A172 (cell line): ENCODE measurements around the gene MAN1B1. TPM values are rescaled to one million over a fixed set of nuclear protein-coding genes. Genes with fewer than 3 reads are reported as not detected.
A peak's percentile ranks its signal among the peaks of the same experiment; 100 is the strongest.
"Not testable (repeated sequence)": the region's sequence is repeated elsewhere in the genome, so short reads cannot be mapped to it uniquely, and the experiment has no call there.

Experiments
- DNase-seq: peaks from one replicate; pipeline ENCODE4 v3.0.0-alpha.2; 2015; ENCODE audit warnings: low spot score
- total RNA-seq: library from RNA; depleted of rRNA; stranded (reverse); fragments of >200 nt; shearing (Covaris generic); gene quantifications from 2 replicates; pipeline ENCODE4 v1.2.3, GENCODE V29; 2014

The MAN1B1 gene
- total RNA-seq, 1 experiment from 2014 or later = 196 TPM

DNA sequence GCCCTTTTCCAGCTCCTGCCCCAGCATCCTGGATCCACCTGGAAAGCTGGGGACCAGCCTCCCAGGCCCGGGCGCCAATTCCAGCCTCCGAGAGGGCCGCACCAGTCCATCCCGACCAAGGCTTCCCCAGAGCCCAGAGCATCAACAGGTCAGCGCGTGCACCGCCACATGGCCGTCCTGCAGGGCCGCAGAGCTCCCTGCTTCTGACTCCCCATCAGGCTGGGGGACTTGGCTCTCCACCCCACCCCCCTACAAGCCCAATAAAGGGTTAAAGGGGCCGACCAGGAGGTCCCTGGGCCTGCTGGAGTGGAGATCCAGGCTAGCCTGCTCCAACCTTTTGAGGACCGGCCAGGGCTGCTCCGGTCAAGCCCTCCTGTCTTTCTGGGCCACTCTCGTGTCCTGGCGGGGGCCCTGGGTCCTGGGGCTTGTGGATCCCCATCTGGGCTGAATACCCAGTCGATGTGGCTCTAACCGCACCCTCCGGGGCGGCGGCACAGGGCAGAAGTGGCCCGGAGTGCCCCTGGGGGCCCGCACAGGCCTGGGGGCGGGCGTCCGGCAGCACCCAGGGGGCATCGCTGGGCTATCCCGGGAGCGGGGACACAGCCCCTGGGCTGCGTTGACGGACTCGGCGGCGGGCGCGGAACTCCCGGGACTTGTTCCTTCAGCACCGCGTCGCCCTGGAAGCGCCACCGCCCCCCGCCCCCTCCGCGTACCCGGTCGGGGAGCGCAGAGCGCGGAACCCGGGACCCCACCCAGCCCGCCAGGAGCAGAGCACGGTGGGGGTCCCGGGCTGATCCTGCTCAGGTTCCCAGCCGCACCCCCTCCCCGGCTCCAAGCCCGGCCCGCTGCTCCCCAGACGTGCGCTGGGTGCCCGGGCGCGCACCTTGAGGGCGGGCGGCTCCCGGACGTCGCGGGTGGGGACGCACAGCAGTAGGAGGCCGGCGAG is 33.5 kb upstream of the MAN1B1 start:
- DNase-seq = no peak

- DNase-seq = no peak
Observed at GRCh38 chr9:137053944-137054931, 32.5 kb upstream of the MAN1B1 start, which contains the start of gene ENTPD2. TSS of gene ENTPD2 (minus strand) at chr9:137054061. CDS start at chr9:137053997, 64 bp downstream.

DNA sequence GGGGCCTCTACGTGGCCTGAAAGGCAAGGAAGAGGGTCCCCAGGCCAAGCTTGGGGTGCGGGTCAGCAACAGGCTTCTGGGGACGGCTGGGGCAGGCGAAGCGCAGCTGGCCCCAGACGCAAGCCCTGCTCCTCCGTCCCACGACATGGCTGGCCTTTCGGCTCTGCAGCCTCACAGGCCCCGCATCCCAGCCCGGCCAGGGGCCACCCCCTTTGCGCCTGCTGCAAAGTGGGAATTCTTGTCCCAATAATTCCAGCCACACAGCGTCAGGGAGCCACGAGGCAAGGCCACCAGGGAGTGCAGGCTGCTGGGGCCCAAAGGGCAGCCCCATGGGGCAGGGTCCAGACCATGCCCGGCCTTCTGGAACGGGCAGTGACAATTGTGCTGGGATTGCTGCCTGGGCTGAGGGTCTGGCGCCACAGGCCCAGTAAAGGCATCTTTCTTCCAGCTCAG is 31.8 kb upstream of the MAN1B1 start:
- no peak for DNase-seq

GRCh38 chr9:137055385-137056364 is 31.1 kb upstream of the MAN1B1 start:
- DNase-seq = peak; percentile 80

DNA sequence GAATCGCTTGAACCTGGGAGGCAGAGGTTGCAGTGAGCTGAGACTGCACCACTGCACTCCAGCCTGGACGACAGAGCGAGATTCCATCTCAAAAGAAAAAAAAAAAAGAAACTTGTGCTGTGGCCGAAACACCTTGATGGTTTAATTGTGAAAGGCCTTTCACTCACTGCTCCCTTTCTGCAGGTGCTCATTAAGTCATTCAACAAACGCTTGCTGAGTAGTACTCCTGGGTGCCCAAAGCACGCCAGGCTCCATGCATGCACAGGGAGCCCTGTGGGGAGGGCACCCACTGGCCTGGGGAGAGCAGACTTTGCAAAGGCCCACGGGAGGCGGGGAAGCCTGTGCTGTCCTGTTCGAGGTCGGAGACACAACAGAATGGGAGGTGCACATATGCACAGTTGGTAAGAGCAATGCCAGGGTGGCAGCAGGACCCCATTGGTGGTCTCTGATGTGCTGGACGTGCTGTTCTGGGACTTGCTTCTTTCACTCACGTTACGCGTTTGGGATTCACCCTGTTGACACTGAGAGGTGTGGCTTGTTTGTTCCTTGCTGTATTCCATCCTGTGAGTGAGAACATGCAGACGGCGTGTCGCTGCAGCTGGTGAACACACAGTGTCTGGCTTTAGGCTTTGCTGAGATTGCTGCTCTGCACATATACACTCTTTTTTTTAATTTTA is 29.9 kb upstream of the MAN1B1 start:
- no peak for DNase-seq

GRCh38 chr9:137057545-137057944 is 29.2 kb upstream of the MAN1B1 start:
- no peak for DNase-seq

DNA sequence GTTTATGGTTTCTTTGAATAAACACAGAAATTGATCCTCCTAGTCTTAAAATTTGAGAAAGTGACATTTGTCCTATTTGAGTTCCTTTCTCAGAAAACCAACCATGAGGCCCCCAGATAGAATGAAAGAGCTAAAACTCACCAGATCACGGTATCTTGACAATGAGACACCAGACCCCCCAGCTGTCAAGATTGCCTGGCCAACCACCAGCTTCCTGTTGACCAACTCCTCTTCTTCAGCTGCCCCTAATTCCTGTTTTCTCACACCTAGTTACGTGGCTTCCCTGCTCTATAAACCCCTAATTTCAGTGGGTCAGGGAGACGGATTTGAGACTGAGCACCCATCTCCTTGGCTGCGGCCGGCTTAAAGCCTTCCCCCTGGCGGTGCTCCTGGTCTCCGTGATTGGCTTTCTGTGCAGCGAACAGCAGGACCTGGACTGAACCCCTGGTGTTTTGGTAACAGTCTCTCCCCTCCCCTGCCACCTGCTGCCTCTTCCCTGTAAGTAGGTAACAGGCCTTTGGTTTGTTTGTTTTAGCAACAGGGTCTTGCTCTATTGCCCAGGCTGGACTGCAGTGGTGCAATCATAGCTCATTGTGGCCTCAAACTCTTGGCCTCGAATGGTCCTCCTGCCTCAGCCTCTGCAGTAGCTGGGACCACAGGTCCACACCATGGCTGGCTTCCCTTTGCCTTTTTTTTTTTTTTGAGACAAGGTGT is 28.1 kb upstream of the MAN1B1 start:
- DNase-seq = no peak

- DNase-seq = no peak
Observed at GRCh38 chr9:137062384-137062783, 24.4 kb upstream of the MAN1B1 start.

DNA sequence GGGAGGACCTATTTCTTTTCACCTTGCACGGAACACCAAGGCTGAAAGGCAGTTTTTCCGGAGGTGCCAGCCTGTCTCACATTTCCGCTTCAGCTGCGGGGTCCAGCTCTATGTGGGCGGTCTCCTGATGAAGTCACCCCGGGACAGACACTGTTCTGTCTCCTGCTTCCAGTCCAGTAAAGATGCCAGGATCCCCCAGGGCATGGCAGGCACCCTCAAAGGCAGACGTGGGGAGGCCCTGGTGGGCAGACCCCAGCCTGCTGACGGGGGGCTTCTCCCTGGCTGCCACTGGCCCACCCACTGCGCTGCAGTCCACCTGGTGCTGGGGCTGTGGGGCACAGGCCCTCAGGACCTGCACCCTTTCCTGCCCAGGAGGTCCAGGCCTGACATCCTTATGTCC is 24.0 kb upstream of the MAN1B1 start:
- not testable (repeated sequence) for DNase-seq

DNA sequence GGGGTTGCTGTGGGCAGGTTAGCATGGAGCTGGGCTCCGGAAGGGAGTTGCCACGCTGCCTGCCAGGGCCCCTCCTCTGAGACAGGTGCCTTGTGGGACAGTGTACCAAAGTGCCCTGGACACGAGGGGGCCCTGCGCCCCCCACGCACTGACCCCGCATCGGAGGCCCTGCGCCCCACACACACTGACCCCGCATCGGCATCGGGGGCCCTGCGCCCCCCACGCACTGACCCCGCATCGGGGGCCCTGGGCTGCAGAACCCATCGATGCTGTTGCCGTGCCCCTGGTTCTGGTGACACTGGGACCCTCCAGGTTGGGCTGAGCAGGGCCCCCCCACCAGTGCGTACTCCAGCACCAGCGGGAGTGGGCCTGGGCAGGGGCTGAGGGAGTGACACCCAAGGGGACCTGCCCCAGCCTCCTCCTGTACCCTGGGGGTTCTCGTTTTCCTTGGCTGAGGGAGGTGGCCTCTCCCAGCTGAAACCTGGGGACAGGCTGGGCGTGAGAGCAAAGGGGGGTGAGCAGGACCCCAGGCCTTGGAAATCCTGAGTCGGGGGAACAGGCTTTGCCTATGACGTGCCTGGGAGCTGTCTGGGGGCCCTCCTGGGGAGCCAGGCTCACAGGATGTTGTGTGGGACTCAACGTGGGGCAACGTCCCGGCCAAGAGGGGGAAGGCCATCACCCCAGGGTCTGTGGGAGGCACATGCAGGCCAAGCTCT is 23.3 kb upstream of the MAN1B1 start:
- DNase-seq = no peak

- DNase-seq = peak; percentile 71
Observed at GRCh38 chr9:137064027-137064879, 22.5 kb upstream of the MAN1B1 start.

- DNase-seq = no peak
Observed at GRCh38 chr9:137064880-137065164, 22.0 kb upstream of the MAN1B1 start.

DNA sequence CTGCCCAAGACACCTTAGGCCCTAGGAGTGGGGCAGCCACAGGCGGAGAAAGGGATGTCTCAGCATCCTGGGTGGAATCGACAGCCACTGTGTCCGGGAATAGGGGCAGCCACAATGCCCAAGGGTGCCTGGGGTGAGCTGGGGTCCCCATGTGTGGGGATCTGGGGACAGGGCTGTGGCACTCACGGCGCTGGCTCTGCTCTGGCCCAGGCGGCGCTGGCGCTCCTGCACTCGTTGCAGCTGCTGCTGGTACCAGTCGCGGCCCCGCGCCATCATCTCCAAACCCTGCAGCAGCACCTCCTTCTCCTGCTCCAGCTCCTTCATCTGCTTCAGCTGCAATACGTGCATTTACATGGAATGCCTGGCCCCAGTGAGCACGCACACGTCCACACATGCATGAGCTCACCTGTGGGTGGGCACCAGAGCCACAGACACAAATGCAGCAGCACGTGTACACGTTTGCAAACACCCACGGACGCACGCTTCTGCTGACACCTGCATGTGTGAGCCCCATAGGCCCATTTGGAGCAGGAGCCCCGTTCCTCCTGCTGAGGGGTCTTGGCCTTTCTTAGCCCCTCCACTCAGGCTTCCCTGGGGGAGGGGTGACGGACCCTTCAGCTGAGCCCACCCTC is 21.3 kb upstream of the MAN1B1 start:
- DNase-seq = no peak

DNA sequence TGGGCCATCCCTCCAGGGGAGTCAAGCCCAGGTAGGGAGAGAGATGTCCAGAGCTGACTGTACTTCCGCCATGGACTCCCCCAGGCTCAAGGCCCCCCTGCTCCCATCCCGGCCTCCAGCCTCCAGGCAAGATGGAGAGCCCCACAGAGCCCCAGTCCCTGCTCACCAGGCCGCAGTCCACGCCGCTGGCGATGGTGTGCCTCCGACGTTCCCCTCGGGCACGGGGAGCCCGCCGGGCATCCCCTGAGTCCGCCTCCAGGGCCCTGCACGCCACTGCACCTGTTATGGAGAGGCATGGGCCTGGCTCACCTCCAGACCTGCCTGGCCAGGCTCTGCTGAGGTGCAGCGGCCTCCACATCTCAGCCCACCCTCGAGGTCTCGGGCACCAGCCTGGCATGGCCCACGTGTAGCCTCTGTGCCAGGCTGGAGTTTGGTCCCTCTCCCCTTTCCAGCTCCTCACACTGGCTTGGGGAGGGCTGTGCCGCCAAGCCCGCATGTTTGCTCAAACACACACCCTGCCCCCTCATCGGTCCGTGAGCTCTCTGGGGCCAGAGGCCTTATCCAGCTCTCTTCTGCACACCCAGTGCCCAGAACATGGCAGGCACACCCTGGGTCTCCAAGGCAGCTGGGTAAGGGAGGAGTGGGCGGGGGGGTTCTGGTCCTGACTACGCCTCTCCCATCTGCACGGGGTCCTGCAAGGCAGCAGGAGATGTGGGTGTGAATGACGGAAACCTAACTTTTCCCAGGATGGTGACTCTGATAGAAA is 20.5 kb upstream of the MAN1B1 start:
- DNase-seq = no peak

GRCh38 chr9:137067860-137068538 is 18.8 kb upstream of the MAN1B1 start:
- peak; percentile 87 for DNase-seq
